HepG2 (cell line): Measurements from ENCODE around the gene GPR62. TPM values are rescaled to one million over a fixed set of nuclear protein-coding genes. Genes with fewer than 3 reads are reported as not detected.

Source experiments
- CREM ChIP-seq, 2 experiments: sonication (generic) in 1 of 2; formaldehyde crosslinking in 1 of 2; IDR thresholded peaks; 2 replicates each; pipeline versions ENCODE4 v1.4.0 to v1.6.1; 2016 to 2020; ENCODE audit warnings: antibody characterized with exemption in 1 of 2, mild to moderate bottlenecking in 1 of 2, missing genetic modification reagents in 1 of 2
- GABPB1 ChIP-seq: IDR thresholded peaks from 2 replicates; pipeline ENCODE4 v1.6.1; 2016; ENCODE audit warnings: mild to moderate bottlenecking, missing genetic modification reagents, moderate library complexity, missing compliant biosample characterization
- NFE2 ChIP-seq: sonication (generic); formaldehyde crosslinking; IDR thresholded peaks from 2 replicates; pipeline ENCODE4 v1.4.0; 2020; ENCODE audit warnings: missing genetic modification reagents
- NFKB2 ChIP-seq: sonication (generic); formaldehyde crosslinking; IDR thresholded peaks from 2 replicates; pipeline ENCODE4 v1.4.0; 2020; ENCODE audit warnings: missing genetic modification reagents, borderline replicate concordance
- POLR2AphosphoS2 ChIP-seq: IDR thresholded peaks from 2 replicates; pipeline ENCODE4 v1.6.1; 2011; ENCODE audit warnings: low read depth, low read length, improper control_type of control experiment
- REXO4 ChIP-seq: sonication (generic); formaldehyde crosslinking; IDR thresholded peaks from 2 replicates; pipeline ENCODE4 v1.8.0; 2022; ENCODE audit warnings: missing genetic modification reagents, mild to moderate bottlenecking, borderline replicate concordance
- SIX4 ChIP-seq: sonication (generic); formaldehyde crosslinking; IDR thresholded peaks from 2 replicates; pipeline ENCODE4 v1.4.0; 2020; ENCODE audit warnings: missing genetic modification reagents
- SP140L ChIP-seq: sonication (generic); formaldehyde crosslinking; IDR thresholded peaks from 2 replicates; pipeline ENCODE4 v1.4.0; 2020; ENCODE audit warnings: missing genetic modification reagents, borderline replicate concordance
- ZEB1 ChIP-seq: IDR thresholded peaks from 2 replicates; pipeline ENCODE4 v1.6.1; 2012; ENCODE audit warnings: mild to moderate bottlenecking, low read depth, inconsistent platforms; ENCODE audit not compliant: insufficient replicate concordance
- ZFP36L1 ChIP-seq: sonication (generic); formaldehyde crosslinking; IDR thresholded peaks from 2 replicates; pipeline ENCODE4 v1.8.0; 2022; ENCODE audit warnings: mild to moderate bottlenecking, missing genetic modification reagents, moderate library complexity
- ZFP62 ChIP-seq: sonication (generic); formaldehyde crosslinking; IDR thresholded peaks from 2 replicates; pipeline ENCODE4 v1.4.0; 2020; ENCODE audit warnings: missing genetic modification reagents
- ZFX ChIP-seq: sonication (generic); formaldehyde crosslinking; IDR thresholded peaks from 2 replicates; pipeline ENCODE4 v1.4.0; 2020; ENCODE audit warnings: mild to moderate bottlenecking, low read depth, missing genetic modification reagents, moderate library complexity
- ZNF557 ChIP-seq: sonication (generic); formaldehyde crosslinking; IDR thresholded peaks from 2 replicates; pipeline ENCODE4 v1.4.0; 2020; ENCODE audit warnings: missing genetic modification reagents
- ZNF749 ChIP-seq: sonication (generic); formaldehyde crosslinking; IDR thresholded peaks from 2 replicates; pipeline ENCODE4 v1.8.0; 2022; ENCODE audit warnings: mild to moderate bottlenecking, missing genetic modification reagents, moderate library complexity, borderline replicate concordance
- ZNF792 ChIP-seq: IDR thresholded peaks from 2 replicates; pipeline ENCODE4 v1.6.1; 2016
- ZSCAN25 ChIP-seq: sonication (generic); formaldehyde crosslinking; IDR thresholded peaks from 2 replicates; pipeline ENCODE4 v1.8.0; 2022; ENCODE audit warnings: mild to moderate bottlenecking, missing genetic modification reagents
- polyA plus RNA-seq, 8 experiments: library from polyadenylated mRNA; depleted of rRNA in 3 of 8; stranded (reverse) in 7 of 8; unstranded in 1 of 8; fragments of >200 nt; fragmentation: Illumina TruSeq in 4 of 8; extraction: Trizol in 4 of 8; gene quantifications; 2 replicates each; pipeline versions ENCODE4 v1.2.1 to v1.2.3, GENCODE V29; 2011 to 2016; ENCODE audit warnings: low read depth in 4 of 8, missing spikeins in 1 of 8, mixed read lengths in 1 of 8; ENCODE audit not compliant: insufficient read depth in 1 of 8
- total RNA-seq, 5 experiments: library from RNA; depleted of rRNA; stranded (reverse); fragments of >200 nt; fragmentation: Illumina TruSeq; extraction: Trizol; gene quantifications; 2 replicates each; pipeline ENCODE4 v1.2.3, GENCODE V29; 2016; ENCODE audit warnings: low read depth in 1 of 5
- TF ChIP-seq, protein P1 (sequence below): IDR thresholded peaks from 2 replicates; pipeline ENCODE4 v1.6.1; 2016; ENCODE audit warnings: low read depth
- TF ChIP-seq, protein P2 (sequence below): sonication (generic); formaldehyde crosslinking; IDR thresholded peaks from 2 replicates; pipeline ENCODE4 v1.4.0; 2020; ENCODE audit warnings: missing genetic modification reagents; ENCODE audit errors: not compliant biosample characterization
- TF ChIP-seq, protein P3 (sequence below): sonication (generic); formaldehyde crosslinking; IDR thresholded peaks from 2 replicates; pipeline ENCODE4 v1.8.0; 2022; ENCODE audit warnings: mild to moderate bottlenecking, missing genetic modification reagents, moderate library complexity
- TF ChIP-seq, protein P4 (sequence below): sonication (generic); formaldehyde crosslinking; IDR thresholded peaks from 2 replicates; pipeline ENCODE4 v1.4.0; 2020; ENCODE audit warnings: missing genetic modification reagents
- TF ChIP-seq, protein P5 (sequence below): sonication (generic); formaldehyde crosslinking; IDR thresholded peaks from 2 replicates; pipeline ENCODE4 v1.4.0; 2020; ENCODE audit warnings: missing genetic modification reagents, mild to moderate bottlenecking, borderline replicate concordance

Gene GPR62
- total and polyA plus RNA-seq, 2 of the 13 experiments (the other 11 are each of a cell fraction or from before 2014, with no cell fraction given) = not detected

DNA sequence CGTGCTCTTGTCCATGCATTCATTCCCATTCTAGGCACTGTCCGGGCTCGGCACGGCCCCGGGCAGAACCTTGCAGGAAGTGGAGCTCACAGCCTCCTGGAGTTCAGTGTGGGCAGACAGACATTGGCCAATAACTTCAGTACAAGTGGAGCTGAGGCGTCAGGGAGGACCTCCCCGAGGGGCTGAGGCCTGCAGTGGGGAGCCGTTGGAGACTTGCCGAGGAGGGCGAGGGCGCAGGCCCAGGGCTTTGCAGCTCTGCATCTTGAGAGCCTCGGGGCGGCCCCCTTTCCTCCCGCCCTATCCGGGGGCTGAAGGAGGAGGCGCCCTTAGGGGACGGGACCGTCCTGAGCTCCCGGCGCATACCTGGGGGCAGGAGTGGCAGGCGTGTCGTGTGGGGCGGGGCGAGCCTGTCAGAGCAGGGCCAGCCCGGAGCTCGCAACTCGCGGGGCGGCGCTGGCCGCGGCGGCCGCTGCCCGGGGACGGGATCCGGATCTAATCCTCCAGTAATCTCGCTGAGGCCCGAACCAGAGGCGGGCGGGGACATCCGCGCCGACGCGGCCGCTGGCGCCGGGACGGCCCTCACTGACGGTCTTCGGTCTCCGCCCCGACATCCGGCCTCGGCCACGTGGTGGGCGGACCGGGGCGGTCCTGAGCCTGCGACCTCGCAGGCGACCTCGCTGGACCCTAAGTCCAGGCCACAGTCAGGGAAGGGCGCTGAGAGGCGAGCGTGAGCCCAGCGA, 27.8 kb downstream of the GPR62 start, which contains the start of gene ACY1 (continued):
- TF ChIP-seq, protein P1, sequence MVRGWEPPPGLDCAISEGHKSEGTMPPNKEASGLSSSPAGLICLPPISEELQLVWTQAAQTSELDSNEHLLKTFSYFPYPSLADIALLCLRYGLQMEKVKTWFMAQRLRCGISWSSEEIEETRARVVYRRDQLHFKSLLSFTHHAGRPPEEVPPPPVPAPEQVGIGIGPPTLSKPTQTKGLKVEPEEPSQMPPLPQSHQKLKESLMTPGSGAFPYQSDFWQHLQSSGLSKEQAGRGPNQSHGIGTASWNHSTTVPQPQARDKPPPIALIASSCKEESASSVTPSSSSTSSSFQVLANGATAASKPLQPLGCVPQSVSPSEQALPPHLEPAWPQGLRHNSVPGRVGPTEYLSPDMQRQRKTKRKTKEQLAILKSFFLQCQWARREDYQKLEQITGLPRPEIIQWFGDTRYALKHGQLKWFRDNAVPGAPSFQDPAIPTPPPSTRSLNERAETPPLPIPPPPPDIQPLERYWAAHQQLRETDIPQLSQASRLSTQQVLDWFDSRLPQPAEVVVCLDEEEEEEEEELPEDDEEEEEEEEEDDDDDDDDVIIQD (CRISPR knock-in tag) = peak; percentile 54; the same call in 1 of the 2 replicates
- 0 out of 2 replicates have a peak, but pooled peaks have one; percentile 48 for TF ChIP-seq POLR2AphosphoS2
- TF ChIP-seq GABPB1 (CRISPR knock-in tag) = peak; percentile 92
- TF ChIP-seq ZSCAN25 = peak; percentile 85
- TF ChIP-seq, protein P2, sequence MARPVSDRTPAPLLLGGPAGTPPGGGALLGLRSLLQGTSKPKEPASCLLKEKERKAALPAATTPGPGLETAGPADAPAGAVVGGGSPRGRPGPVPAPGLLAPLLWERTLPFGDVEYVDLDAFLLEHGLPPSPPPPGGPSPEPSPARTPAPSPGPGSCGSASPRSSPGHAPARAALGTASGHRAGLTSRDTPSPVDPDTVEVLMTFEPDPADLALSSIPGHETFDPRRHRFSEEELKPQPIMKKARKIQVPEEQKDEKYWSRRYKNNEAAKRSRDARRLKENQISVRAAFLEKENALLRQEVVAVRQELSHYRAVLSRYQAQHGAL = peak; percentile 61
- TF ChIP-seq ZFX (CRISPR knock-in tag) = peak; percentile 90
- TF ChIP-seq, protein P3, sequence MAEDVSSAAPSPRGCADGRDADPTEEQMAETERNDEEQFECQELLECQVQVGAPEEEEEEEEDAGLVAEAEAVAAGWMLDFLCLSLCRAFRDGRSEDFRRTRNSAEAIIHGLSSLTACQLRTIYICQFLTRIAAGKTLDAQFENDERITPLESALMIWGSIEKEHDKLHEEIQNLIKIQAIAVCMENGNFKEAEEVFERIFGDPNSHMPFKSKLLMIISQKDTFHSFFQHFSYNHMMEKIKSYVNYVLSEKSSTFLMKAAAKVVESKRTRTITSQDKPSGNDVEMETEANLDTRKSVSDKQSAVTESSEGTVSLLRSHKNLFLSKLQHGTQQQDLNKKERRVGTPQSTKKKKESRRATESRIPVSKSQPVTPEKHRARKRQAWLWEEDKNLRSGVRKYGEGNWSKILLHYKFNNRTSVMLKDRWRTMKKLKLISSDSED (CRISPR knock-in tag) = no peak
- no peak for TF ChIP-seq NFE2
- no peak for TF ChIP-seq ZFP62 (CRISPR knock-in tag)
- TF ChIP-seq ZNF557 (CRISPR knock-in tag) = 0 out of 2 replicates have a peak, but pooled peaks have one; percentile 30
- 0 out of 2 replicates have a peak, but pooled peaks have one; percentile 10 for TF ChIP-seq CREM (IDR thresholded peaks at IDR 0.05)
- TF ChIP-seq CREM (CRISPR knock-in tag; IDR thresholded peaks at IDR 0.05) = no peak
- no peak for TF ChIP-seq SP140L (CRISPR knock-in tag)
- TF ChIP-seq NFKB2 = peak; percentile 66
- peak; percentile 4 for TF ChIP-seq ZEB1
- TF ChIP-seq, protein P4, sequence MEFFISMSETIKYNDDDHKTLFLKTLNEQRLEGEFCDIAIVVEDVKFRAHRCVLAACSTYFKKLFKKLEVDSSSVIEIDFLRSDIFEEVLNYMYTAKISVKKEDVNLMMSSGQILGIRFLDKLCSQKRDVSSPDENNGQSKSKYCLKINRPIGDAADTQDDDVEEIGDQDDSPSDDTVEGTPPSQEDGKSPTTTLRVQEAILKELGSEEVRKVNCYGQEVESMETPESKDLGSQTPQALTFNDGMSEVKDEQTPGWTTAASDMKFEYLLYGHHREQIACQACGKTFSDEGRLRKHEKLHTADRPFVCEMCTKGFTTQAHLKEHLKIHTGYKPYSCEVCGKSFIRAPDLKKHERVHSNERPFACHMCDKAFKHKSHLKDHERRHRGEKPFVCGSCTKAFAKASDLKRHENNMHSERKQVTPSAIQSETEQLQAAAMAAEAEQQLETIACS (CRISPR knock-in tag) = no peak
- TF ChIP-seq ZNF749 (CRISPR knock-in tag) = peak; percentile 96
- TF ChIP-seq REXO4 (CRISPR knock-in tag) = peak; percentile 86
- TF ChIP-seq SIX4 (CRISPR knock-in tag) = no peak; the same call in 1 of the 2 replicates
- TF ChIP-seq ZFP36L1 (CRISPR knock-in tag) = peak; percentile 97
- TF ChIP-seq, protein P5, sequence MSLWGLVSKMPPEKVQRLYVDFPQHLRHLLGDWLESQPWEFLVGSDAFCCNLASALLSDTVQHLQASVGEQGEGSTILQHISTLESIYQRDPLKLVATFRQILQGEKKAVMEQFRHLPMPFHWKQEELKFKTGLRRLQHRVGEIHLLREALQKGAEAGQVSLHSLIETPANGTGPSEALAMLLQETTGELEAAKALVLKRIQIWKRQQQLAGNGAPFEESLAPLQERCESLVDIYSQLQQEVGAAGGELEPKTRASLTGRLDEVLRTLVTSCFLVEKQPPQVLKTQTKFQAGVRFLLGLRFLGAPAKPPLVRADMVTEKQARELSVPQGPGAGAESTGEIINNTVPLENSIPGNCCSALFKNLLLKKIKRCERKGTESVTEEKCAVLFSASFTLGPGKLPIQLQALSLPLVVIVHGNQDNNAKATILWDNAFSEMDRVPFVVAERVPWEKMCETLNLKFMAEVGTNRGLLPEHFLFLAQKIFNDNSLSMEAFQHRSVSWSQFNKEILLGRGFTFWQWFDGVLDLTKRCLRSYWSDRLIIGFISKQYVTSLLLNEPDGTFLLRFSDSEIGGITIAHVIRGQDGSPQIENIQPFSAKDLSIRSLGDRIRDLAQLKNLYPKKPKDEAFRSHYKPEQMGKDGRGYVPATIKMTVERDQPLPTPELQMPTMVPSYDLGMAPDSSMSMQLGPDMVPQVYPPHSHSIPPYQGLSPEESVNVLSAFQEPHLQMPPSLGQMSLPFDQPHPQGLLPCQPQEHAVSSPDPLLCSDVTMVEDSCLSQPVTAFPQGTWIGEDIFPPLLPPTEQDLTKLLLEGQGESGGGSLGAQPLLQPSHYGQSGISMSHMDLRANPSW (CRISPR knock-in tag) = peak; percentile 92; the same call in 1 of the 2 replicates
- peak; percentile 86 for TF ChIP-seq ZNF792 (CRISPR knock-in tag)
